Activated CD4-positive, alpha-beta memory T cell treated with anti-CD3 and anti-CD28 coated beads, Interleukin-2, amount 10 ng/mL, durations not matched to agents 7 days and 5 days (primary cell): ENCODE data around the gene NUP85. TPM values are rescaled to one million over a fixed set of nuclear protein-coding genes. Genes with fewer than 3 reads are reported as not detected.
A peak's percentile ranks its signal among the peaks of the same experiment; 100 is the strongest.

Experiments
- CTCF ChIA-PET: fragments of 350-600 bp; sonication (Branson Sonifier 250); formaldehyde crosslinking; loops from one replicate; lab custom pipeline; 2021; ENCODE audit warnings: antibody characterized with exemption, inconsistent platforms; lab: Charles Lee
- POLR2A ChIA-PET: fragments of 350-600 bp; sonication (Branson Sonifier 250); formaldehyde crosslinking; loops from one replicate; lab custom pipeline; 2021; ENCODE audit warnings: antibody characterized with exemption; lab: Charles Lee
- DNase-seq: peaks from one replicate; pipeline ENCODE4 v3.0.0-alpha.2; 2020
- H3K27ac Mint-ChIP-seq: one replicate; pipeline ENCODE4 v1.8.0; 2021; ENCODE audit warnings: mild to moderate bottlenecking, mixed read lengths
- H3K27me3 Mint-ChIP-seq: one replicate; pipeline ENCODE4 v1.8.0; 2021; ENCODE audit warnings: mixed read lengths
- H3K36me3 Mint-ChIP-seq: one replicate; pipeline ENCODE4 v1.8.0; 2021; ENCODE audit warnings: low read depth, mixed read lengths
- H3K4me1 Mint-ChIP-seq: one replicate; pipeline ENCODE4 v1.8.0; 2021; ENCODE audit warnings: mixed read lengths
- H3K4me3 Mint-ChIP-seq: one replicate; pipeline ENCODE4 v1.8.0; 2021; ENCODE audit warnings: mild to moderate bottlenecking, mixed read lengths
- H3K9me3 Mint-ChIP-seq: one replicate; pipeline ENCODE4 v1.8.0; 2021; ENCODE audit warnings: mixed read lengths
- total RNA-seq, 2 experiments: library from RNA; stranded (reverse); gene quantifications; one replicate each; pipeline ENCODE4 v1.2.3, GENCODE V29; 2021

The NUP85 gene
- total RNA-seq, 2 experiments from 2014 or later = 109 to 116 TPM

GRCh38 chr17:75181110-75181509, 24.4 kb upstream of the NUP85 start:
- no peak for DNase-seq

GRCh38 chr17:75181608-75182318, 23.7 kb upstream of the NUP85 start:
- peaks cover 38% of the 10 kb centered on the region for H3K36me3 Mint-ChIP-seq
- no peaks in the 10 kb centered on the region for H3K9me3 Mint-ChIP-seq
- ChIA-PET CTCF (interaction anchor here (0.5 to 2.4 kb wide), 6 partner anchors 10 to 220 kb away, joined by 3 to 19 read pairs (median 6); partner anchors contain the start of gene MRPL58), POLR2A (interaction anchor here (0.6 to 2.9 kb wide), 20 partner anchors 8 to 169 kb away, joined by 3 to 23 read pairs (median 5); partner anchors contain the start of genes ARMC7, GGA3, JPT1 and MRPS7)
- no peaks in the 10 kb centered on the region for H3K27me3 Mint-ChIP-seq
- H3K27ac Mint-ChIP-seq = peak overlapping the region; percentile 78
- H3K4me1 Mint-ChIP-seq = peaks cover 46% of the 10 kb centered on the region
- peak; percentile 51 for DNase-seq
- peak overlapping the region; percentile 82 for H3K4me3 Mint-ChIP-seq

More at GRCh38 chr17:75181110-75181509, 24.4 kb upstream of the NUP85 start:
- Mint-ChIP-seq H3K4me1 (peaks cover 50% of the 10 kb centered on the region), H3K27ac (peak overlapping the region; percentile 78), H3K9me3 (no peaks in the 10 kb centered on the region), H3K4me3 (peak overlapping the region; percentile 82), H3K27me3 (no peaks in the 10 kb centered on the region), H3K36me3 (peaks cover 44% of the 10 kb centered on the region)
- CTCF ChIA-PET = interaction anchor here (0.5 to 2.4 kb wide), 10 partner anchors 9 to 219 kb away, joined by 3 to 19 read pairs (median 4); partner anchors contain the start of genes MIF4GD and MRPL58
- POLR2A ChIA-PET = interaction anchor here (0.6 to 2.3 kb wide), 16 partner anchors 8 to 81 kb away, joined by 3 to 13 read pairs (median 5); partner anchors contain the start of genes ARMC7, GGA3, JPT1 and MRPS7

- CTCF ChIA-PET = no interaction called here
- peak overlapping the region; percentile 82 for H3K4me3 Mint-ChIP-seq
- DNase-seq = no peak
- peaks cover 37% of the 10 kb centered on the region for H3K36me3 Mint-ChIP-seq
- peak overlapping the region; percentile 78 for H3K27ac Mint-ChIP-seq
- POLR2A ChIA-PET = interaction anchor here (1.0 to 2.9 kb wide), 14 partner anchors 8 to 433 kb away, joined by 3 to 23 read pairs (median 5); partner anchors contain the start of genes ARMC7, JPT1, MRPL58 and NUP85
- H3K27me3 Mint-ChIP-seq = no peaks in the 10 kb centered on the region
- peaks cover 45% of the 10 kb centered on the region for H3K4me1 Mint-ChIP-seq
- H3K9me3 Mint-ChIP-seq = no peaks in the 10 kb centered on the region
Observed at GRCh38 chr17:75182319-75182568, 23.2 kb upstream of the NUP85 start.

GRCh38 chr17:75182569-75183436, 22.7 kb upstream of the NUP85 start, which contains the start of gene SUMO2:
SUMO2 (minus strand) TSS chr17:75182959; CDS start chr17:75182834, 125 bp downstream.
- Mint-ChIP-seq H3K27ac (peak within 1 kb of the TSS; percentile 99), H3K27me3 (no peaks in the 10 kb centered on the region), H3K4me3 (peak within 1 kb of the TSS; percentile 82), H3K36me3 (peaks cover 37% of the 10 kb centered on the region), H3K4me1 (peaks cover 45% of the 10 kb centered on the region), H3K9me3 (no peaks in the 10 kb centered on the region)
- CTCF ChIA-PET = interaction anchor here (0.6 to 2.8 kb wide), 8 partner anchors 9 to 127 kb away, joined by 3 to 13 read pairs (median 4); partner anchors contain the start of genes NT5C and SLC25A19
- POLR2A ChIA-PET = interaction anchor here (0.6 to 2.9 kb wide), 32 partner anchors 9 to 433 kb away, joined by 3 to 23 read pairs (median 4); partner anchors contain the start of genes ARMC7, CDR2L, FDXR and GGA3
- DNase-seq = peak; percentile 96

- H3K4me1 Mint-ChIP-seq = peaks cover 43% of the 10 kb centered on the region
- POLR2A ChIA-PET = interaction anchor here (1.0 to 2.9 kb wide), 16 partner anchors 10 to 221 kb away, joined by 3 to 23 read pairs (median 5); partner anchors contain the start of genes ARMC7, GRB2, JPT1 and MIF4GD
- H3K4me3 Mint-ChIP-seq = peak overlapping the region; percentile 74
- CTCF ChIA-PET = interaction anchor here (0.9 to 2.8 kb wide), 6 partner anchors 7 to 105 kb away, joined by 3 to 13 read pairs (median 6); partner anchors contain the start of genes NT5C and SLC25A19
- H3K9me3 Mint-ChIP-seq = no peaks in the 10 kb centered on the region
- peak overlapping the region; percentile 99 for H3K27ac Mint-ChIP-seq
- peaks cover 23% of the 10 kb centered on the region for H3K36me3 Mint-ChIP-seq
- no peaks in the 10 kb centered on the region for H3K27me3 Mint-ChIP-seq
- no peak for DNase-seq
Observed at GRCh38 chr17:75183999-75184884, 21.2 kb upstream of the NUP85 start.

GRCh38 chr17:75188614-75189013, 16.9 kb upstream of the NUP85 start:
- Mint-ChIP-seq H3K4me1 (peaks cover 24% of the 10 kb centered on the region), H3K4me3 (no peak overlapping the region), H3K27me3 (no peaks in the 10 kb centered on the region), H3K36me3 (no peaks in the 10 kb centered on the region), H3K27ac (peak overlapping the region; percentile 86), H3K9me3 (no peaks in the 10 kb centered on the region)
- ChIA-PET CTCF (interaction anchor here (0.8 to 8.1 kb wide), 7 partner anchors 12 to 227 kb away, joined by 3 to 80 read pairs (median 5); partner anchors contain the start of gene NUP85), POLR2A (interaction anchor here (0.7 to 2.2 kb wide), 14 partner anchors 8 to 216 kb away, joined by 3 to 11 read pairs (median 6); partner anchors contain the start of genes HID1, JPT1, MIF4GD and NUP85)
- no peak for DNase-seq

GRCh38 chr17:75191584-75191983, 13.9 kb upstream of the NUP85 start:
- POLR2A ChIA-PET = interaction anchor here (1.4 to 2.0 kb wide), 3 partner anchors 8 to 18 kb away, joined by 3 to 9 read pairs (median 4); partner anchors contain the start of genes NUP85 and SUMO2
- Mint-ChIP-seq H3K4me1 (peaks cover 13% of the 10 kb centered on the region), H3K9me3 (no peaks in the 10 kb centered on the region), H3K4me3 (no peak overlapping the region), H3K27ac (no peak overlapping the region), H3K36me3 (no peaks in the 10 kb centered on the region), H3K27me3 (no peaks in the 10 kb centered on the region)
- no peak for DNase-seq
- CTCF ChIA-PET = interaction anchor here (0.5 to 8.1 kb wide), 7 partner anchors 8 to 120 kb away, joined by 3 to 80 read pairs (median 3); partner anchors contain the start of gene MIF4GD

- Mint-ChIP-seq H3K27me3 (peaks cover 1% of the 10 kb centered on the region), H3K27ac (no peak overlapping the region), H3K9me3 (no peaks in the 10 kb centered on the region), H3K4me3 (no peak overlapping the region), H3K4me1 (peaks cover 1% of the 10 kb centered on the region), H3K36me3 (no peaks in the 10 kb centered on the region)
- DNase-seq = no peak
- ChIA-PET CTCF (no interaction called here), POLR2A (no interaction called here)
Observed at GRCh38 chr17:75194879-75195278, 10.6 kb upstream of the NUP85 start.

GRCh38 chr17:75199886-75200618, 5.4 kb upstream of the NUP85 start:
- no peak overlapping the region for H3K27ac Mint-ChIP-seq
- POLR2A ChIA-PET = interaction anchor here (1.4 to 2.5 kb wide), 3 partner anchors 10 to 69 kb away, joined by 3 to 13 read pairs (median 9); partner anchors contain the start of genes NT5C and SUMO2
- peaks cover 13% of the 10 kb centered on the region for H3K4me1 Mint-ChIP-seq
- no peaks in the 10 kb centered on the region for H3K36me3 Mint-ChIP-seq
- CTCF ChIA-PET = interaction anchor here (0.6 to 5.6 kb wide), 9 partner anchors 11 to 238 kb away, joined by 3 to 158 read pairs (median 13); partner anchors contain the start of gene MIF4GD
- no peak for DNase-seq
- H3K9me3 Mint-ChIP-seq = no peaks in the 10 kb centered on the region
- H3K4me3 Mint-ChIP-seq = no peak overlapping the region
- H3K27me3 Mint-ChIP-seq = peaks cover 1% of the 10 kb centered on the region

- CTCF ChIA-PET = interaction anchor here (0.9 to 3.0 kb wide), 10 partner anchors 30 to 244 kb away, joined by 3 to 21 read pairs (median 4); no protein-coding TSS in a partner anchor
- Mint-ChIP-seq H3K4me1 (peaks cover 36% of the 10 kb centered on the region), H3K36me3 (peaks cover 23% of the 10 kb centered on the region), H3K27me3 (no peaks in the 10 kb centered on the region), H3K27ac (peak overlapping the region; percentile 97), H3K4me3 (peak overlapping the region; percentile 86), H3K9me3 (no peaks in the 10 kb centered on the region)
- DNase-seq = no peak
- POLR2A ChIA-PET = interaction anchor here (0.6 to 5.6 kb wide), 34 partner anchors 8 to 333 kb away, joined by 3 to 43 read pairs (median 5); partner anchors contain the start of genes ATP5PD, FDXR, GGA3 and JPT1
Observed at GRCh38 chr17:75205793-75206163, 299 bp downstream of the NUP85 start.
